ENCODE results near the gene USP3. TPM values are rescaled to one million over a fixed set of nuclear protein-coding genes. Genes with fewer than 3 reads are reported as not detected.
A peak's percentile ranks its signal among the peaks of the same experiment; 100 is the strongest.

Gene USP3
- total and polyA plus RNA-seq, 10 of the 15 experiments (the other 5 are each of a cell fraction or from before 2014, with no cell fraction given), result 23.8 to 64.5 (median 50.3) TPM

DNA sequence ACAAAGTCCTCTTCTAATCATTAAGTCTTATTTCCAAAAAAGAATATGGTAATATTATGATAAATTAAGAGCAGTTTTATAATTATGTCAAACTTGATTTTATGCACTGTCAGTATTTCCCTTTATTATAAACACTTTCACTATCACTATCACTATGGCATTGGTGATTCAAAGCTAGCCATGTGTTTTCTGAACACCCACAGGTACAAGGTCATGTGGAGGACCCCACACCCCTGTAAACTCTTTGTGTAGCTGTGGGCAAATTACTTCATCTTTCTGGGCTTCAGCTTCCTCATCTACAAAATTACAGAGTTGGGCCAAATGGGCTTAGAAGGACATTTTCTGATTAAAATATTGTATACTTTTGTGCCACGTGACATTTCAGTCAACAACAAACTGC is 134.4 kb downstream of the USP3 start (continued):
- TF ChIP-seq, protein P1, sequence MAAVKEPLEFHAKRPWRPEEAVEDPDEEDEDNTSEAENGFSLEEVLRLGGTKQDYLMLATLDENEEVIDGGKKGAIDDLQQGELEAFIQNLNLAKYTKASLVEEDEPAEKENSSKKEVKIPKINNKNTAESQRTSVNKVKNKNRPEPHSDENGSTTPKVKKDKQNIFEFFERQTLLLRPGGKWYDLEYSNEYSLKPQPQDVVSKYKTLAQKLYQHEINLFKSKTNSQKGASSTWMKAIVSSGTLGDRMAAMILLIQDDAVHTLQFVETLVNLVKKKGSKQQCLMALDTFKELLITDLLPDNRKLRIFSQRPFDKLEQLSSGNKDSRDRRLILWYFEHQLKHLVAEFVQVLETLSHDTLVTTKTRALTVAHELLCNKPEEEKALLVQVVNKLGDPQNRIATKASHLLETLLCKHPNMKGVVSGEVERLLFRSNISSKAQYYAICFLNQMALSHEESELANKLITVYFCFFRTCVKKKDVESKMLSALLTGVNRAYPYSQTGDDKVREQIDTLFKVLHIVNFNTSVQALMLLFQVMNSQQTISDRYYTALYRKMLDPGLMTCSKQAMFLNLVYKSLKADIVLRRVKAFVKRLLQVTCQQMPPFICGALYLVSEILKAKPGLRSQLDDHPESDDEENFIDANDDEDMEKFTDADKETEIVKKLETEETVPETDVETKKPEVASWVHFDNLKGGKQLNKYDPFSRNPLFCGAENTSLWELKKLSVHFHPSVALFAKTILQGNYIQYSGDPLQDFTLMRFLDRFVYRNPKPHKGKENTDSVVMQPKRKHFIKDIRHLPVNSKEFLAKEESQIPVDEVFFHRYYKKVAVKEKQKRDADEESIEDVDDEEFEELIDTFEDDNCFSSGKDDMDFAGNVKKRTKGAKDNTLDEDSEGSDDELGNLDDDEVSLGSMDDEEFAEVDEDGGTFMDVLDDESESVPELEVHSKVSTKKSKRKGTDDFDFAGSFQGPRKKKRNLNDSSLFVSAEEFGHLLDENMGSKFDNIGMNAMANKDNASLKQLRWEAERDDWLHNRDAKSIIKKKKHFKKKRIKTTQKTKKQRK (IDR thresholded peaks at IDR 0.05; ENCODE audit: low read depth, low read length), result no peak
- TF ChIP-seq RCOR1 (conservative IDR thresholded peaks at IDR 0.05; ENCODE audit: low read depth, low read length) (no peak), NBN (IDR thresholded peaks at IDR 0.05) (no peak), ZNF24 (IDR thresholded peaks at IDR 0.05) (no peak), RAD51 (IDR thresholded peaks at IDR 0.05) (0 out of 2 replicates have a peak, but pooled peaks have one; percentile 14)
- TF ChIP-seq, protein P2, sequence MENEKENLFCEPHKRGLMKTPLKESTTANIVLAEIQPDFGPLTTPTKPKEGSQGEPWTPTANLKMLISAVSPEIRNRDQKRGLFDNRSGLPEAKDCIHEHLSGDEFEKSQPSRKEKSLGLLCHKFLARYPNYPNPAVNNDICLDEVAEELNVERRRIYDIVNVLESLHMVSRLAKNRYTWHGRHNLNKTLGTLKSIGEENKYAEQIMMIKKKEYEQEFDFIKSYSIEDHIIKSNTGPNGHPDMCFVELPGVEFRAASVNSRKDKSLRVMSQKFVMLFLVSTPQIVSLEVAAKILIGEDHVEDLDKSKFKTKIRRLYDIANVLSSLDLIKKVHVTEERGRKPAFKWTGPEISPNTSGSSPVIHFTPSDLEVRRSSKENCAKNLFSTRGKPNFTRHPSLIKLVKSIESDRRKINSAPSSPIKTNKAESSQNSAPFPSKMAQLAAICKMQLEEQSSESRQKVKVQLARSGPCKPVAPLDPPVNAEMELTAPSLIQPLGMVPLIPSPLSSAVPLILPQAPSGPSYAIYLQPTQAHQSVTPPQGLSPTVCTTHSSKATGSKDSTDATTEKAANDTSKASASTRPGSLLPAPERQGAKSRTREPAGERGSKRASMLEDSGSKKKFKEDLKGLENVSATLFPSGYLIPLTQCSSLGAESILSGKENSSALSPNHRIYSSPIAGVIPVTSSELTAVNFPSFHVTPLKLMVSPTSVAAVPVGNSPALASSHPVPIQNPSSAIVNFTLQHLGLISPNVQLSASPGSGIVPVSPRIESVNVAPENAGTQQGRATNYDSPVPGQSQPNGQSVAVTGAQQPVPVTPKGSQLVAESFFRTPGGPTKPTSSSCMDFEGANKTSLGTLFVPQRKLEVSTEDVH (IDR thresholded peaks at IDR 0.05; ENCODE audit: low read depth, partially characterized antibody), result no peak

DNA sequence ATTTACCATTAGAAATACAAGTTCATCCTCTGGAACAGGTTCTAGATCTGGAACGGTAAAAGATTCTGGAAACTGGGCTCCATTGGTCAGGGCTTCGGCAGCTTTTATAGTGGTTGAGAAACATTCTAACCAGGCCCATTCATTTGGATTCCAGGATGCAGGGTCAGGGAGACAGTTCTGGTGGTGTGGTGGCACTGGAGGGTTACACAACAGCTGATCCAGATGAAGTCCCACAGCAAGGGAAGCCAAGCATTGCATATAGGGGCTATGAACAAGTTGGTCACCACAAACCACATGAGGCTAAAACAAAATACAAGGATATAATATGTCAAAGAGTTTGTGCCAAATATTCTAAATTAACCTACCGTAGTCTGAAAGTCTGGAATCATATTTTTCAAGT is 135.8 kb downstream of the USP3 start:
- peaks cover 10 to 42% of the 10 kb centered on the region in 2 experiments for H3K36me3 ChIP-seq (ENCODE audit: control insufficient read depth in 2 of 2, insufficient read depth in 2 of 2, low read length in 1 of 2)
- no peak overlapping the region for H3K9ac ChIP-seq (ENCODE audit: control insufficient read depth, insufficient read depth, low read length)
- CTCF ChIA-PET, result interaction anchor here (0.8 to 2.2 kb wide), 6 partner anchors 9 to 371 kb away, joined by 4 to 7 read pairs (median 4); no protein-coding TSS in a partner anchor
- H3K9me3 ChIP-seq (replicated peaks; ENCODE audit: control insufficient read depth, insufficient read depth, low read length), result no peaks in the 10 kb centered on the region
- SMC1A ChIA-PET (ENCODE audit: uncharacterized antibody, unreplicated experiment), result interaction anchor here (0.9 to 5.9 kb wide), 8 partner anchors 10 to 349 kb away, joined by 3 to 43 read pairs (median 4); no protein-coding TSS in a partner anchor
- H3K79me2 ChIP-seq (ENCODE audit: control insufficient read depth, insufficient read depth, low read length), result no peaks in the 10 kb centered on the region
- no peak overlapping the region for H3K27ac ChIP-seq (ENCODE audit: control insufficient read depth, insufficient read depth)
- no peak overlapping the region for H3K4me2 ChIP-seq (ENCODE audit: control insufficient read depth, insufficient read depth)
- no peak overlapping the region for H3K4me3 ChIP-seq
- ATAC-seq (no peak), DNase-seq (ENCODE audit: low read depth, low spot score) (no peak), FAIRE-seq (no peak)
- H2AFZ ChIP-seq (ENCODE audit: control insufficient read depth, low read depth, low read length), result no peak overlapping the region
- WGBS (ENCODE audit: insufficient coverage, insufficient replicate concordance, low lambda C conversion rate, missing lambda C conversion rate), result 95% methylated on average over 3 of the region's 3 CpGs
- in situ Hi-C loops (cut with MboI) (no loop called here), intact Hi-C loops (cut with micrococcal nuclease; ENCODE audit: unreplicated experiment) (no loop called here)
- POLR2A ChIA-PET, result interaction anchor here (0.9 kb wide), 1 partner anchor 13 kb away, joined by 3 read pairs; no protein-coding TSS in a partner anchor
- RAD21 ChIA-PET (ENCODE audit: unreplicated experiment), result interaction anchor here (0.5 to 2.1 kb wide), 4 partner anchors 30 to 342 kb away, joined by 3 to 4 read pairs (median 4); no protein-coding TSS in a partner anchor
- H3K27me3 ChIP-seq (replicated peaks in 1 of 2; ENCODE audit: control insufficient read depth in 2 of 2, insufficient read depth in 2 of 2, low read length in 1 of 2), result no peaks in the 10 kb centered on the region
- no peaks in the 10 kb centered on the region for H3K4me1 ChIP-seq (ENCODE audit: control insufficient read depth, insufficient read depth, low read length)
- H4K20me1 ChIP-seq (ENCODE audit: control insufficient read depth, insufficient read depth), result no peaks in the 10 kb centered on the region
- BruUV-seq (replicated peaks), result no TSS peak
- TF ChIP-seq, protein P3, sequence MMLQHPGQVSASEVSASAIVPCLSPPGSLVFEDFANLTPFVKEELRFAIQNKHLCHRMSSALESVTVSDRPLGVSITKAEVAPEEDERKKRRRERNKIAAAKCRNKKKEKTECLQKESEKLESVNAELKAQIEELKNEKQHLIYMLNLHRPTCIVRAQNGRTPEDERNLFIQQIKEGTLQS (IDR thresholded peaks at IDR 0.05; ENCODE audit: borderline replicate concordance, extremely low read depth, low read depth, low read length), result no peak
- TF ChIP-seq, protein P4, sequence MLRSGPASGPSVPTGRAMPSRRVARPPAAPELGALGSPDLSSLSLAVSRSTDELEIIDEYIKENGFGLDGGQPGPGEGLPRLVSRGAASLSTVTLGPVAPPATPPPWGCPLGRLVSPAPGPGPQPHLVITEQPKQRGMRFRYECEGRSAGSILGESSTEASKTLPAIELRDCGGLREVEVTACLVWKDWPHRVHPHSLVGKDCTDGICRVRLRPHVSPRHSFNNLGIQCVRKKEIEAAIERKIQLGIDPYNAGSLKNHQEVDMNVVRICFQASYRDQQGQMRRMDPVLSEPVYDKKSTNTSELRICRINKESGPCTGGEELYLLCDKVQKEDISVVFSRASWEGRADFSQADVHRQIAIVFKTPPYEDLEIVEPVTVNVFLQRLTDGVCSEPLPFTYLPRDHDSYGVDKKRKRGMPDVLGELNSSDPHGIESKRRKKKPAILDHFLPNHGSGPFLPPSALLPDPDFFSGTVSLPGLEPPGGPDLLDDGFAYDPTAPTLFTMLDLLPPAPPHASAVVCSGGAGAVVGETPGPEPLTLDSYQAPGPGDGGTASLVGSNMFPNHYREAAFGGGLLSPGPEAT (IDR thresholded peaks at IDR 0.05; ENCODE audit: low read depth), result no peak
